ENCODE data around the gene CDC42. TPM values are rescaled to one million over a fixed set of nuclear protein-coding genes. Genes with fewer than 3 reads are reported as not detected.

Gene CDC42
- total RNA-seq, 4 donors from 2014 or later = 228 to 244 (median 240) TPM

GRCh38 chr1:22078133-22078532, 25.6 kb downstream of the CDC42 start:
- peaks cover 40 to 44% of the 10 kb centered on the region in 2 donors for H3K4me1 ChIP-seq
- peaks cover 8 to 22% of the 10 kb centered on the region in 2 donors for H3K36me3 ChIP-seq
- 86 to 89% methylated on average over 2 of the region's 2 CpGs for WGBS, 2 donors
- no peaks in the 10 kb centered on the region for H3K9me3 ChIP-seq
- intact Hi-C loops (cut with DNase I) = no loop called here
- no peak for DNase-seq
- H3K4me3 ChIP-seq (replicated peaks in 1 of 3) = no peak overlapping the region
- H3K27me3 ChIP-seq = no peaks in the 10 kb centered on the region
- no peak for TF ChIP-seq POLR2A (IDR thresholded peaks at IDR 0.05)
- TF ChIP-seq CTCF (IDR thresholded peaks at IDR 0.05) = no peak
- H3K27ac ChIP-seq = no peak overlapping the region

- 82 to 86% methylated on average over 2 of the region's 2 CpGs for WGBS, 2 donors
- Histone ChIP-seq H3K36me3 (peaks cover 8 to 22% of the 10 kb centered on the region in 2 donors), H3K4me3 (replicated peaks in 1 of 3) (no peak overlapping the region), H3K27me3 (no peaks in the 10 kb centered on the region), H3K4me1 (peaks cover 24 to 26% of the 10 kb centered on the region in 2 donors), H3K27ac (no peak overlapping the region), H3K9me3 (no peaks in the 10 kb centered on the region)
- intact Hi-C loops (cut with DNase I) = no loop called here
- TF ChIP-seq CTCF (IDR thresholded peaks at IDR 0.05) (no peak), POLR2A (IDR thresholded peaks at IDR 0.05) (no peak)
- no peak for DNase-seq
Measured at GRCh38 chr1:22080191-22080590, 27.7 kb downstream of the CDC42 start.

- Histone ChIP-seq H3K36me3 (peaks cover 8 to 15% of the 10 kb centered on the region in 2 donors), H3K4me1 (peaks cover 25 to 41% of the 10 kb centered on the region in 2 donors), H3K27me3 (no peaks in the 10 kb centered on the region), H3K9me3 (no peaks in the 10 kb centered on the region), H3K4me3 (replicated peaks in 1 of 3) (no peak overlapping the region), H3K27ac (no peak overlapping the region)
- whole genome bisulfite sequencing, 2 donors = 59 to 73% methylated on average over 2 of the region's 2 CpGs
- TF ChIP-seq POLR2A (IDR thresholded peaks at IDR 0.05) (no peak), CTCF (IDR thresholded peaks at IDR 0.05) (no peak)
- intact Hi-C loops (cut with DNase I) = no loop called here
- DNase-seq = no peak
Measured at GRCh38 chr1:22088331-22088730, 35.8 kb downstream of the CDC42 start.

- Histone ChIP-seq H3K36me3 (peaks cover 8 to 15% of the 10 kb centered on the region in 2 donors), H3K9me3 (no peaks in the 10 kb centered on the region), H3K27me3 (no peaks in the 10 kb centered on the region), H3K27ac (peak overlapping the region; percentile 8 to 27 (median 26)), H3K4me1 (peaks cover 25 to 41% of the 10 kb centered on the region in 2 donors), H3K4me3 (replicated peaks in 1 of 3) (no peak overlapping the region)
- TF ChIP-seq CTCF (IDR thresholded peaks at IDR 0.05) (no peak), POLR2A (IDR thresholded peaks at IDR 0.05) (no peak)
- 26 to 33% methylated on average over 3 of the region's 3 CpGs for whole genome bisulfite sequencing, 2 donors
- intact Hi-C loops (cut with DNase I) = no loop called here
- DNase-seq = no peak
Measured at GRCh38 chr1:22089134-22089571, 36.6 kb downstream of the CDC42 start.

GRCh38 chr1:22089787-22090186, 37.3 kb downstream of the CDC42 start:
- Histone ChIP-seq H3K4me1 (peaks cover 25 to 41% of the 10 kb centered on the region in 2 donors), H3K4me3 (replicated peaks in 1 of 3) (no peak overlapping the region), H3K36me3 (peaks cover 8 to 15% of the 10 kb centered on the region in 2 donors), H3K27ac (peak overlapping the region in 1 of 3 donors; percentile 13), H3K27me3 (no peaks in the 10 kb centered on the region), H3K9me3 (no peaks in the 10 kb centered on the region)
- WGBS, 2 donors = 27 to 34% methylated on average over 6 of the region's 6 CpGs
- intact Hi-C loops (cut with DNase I) = no loop called here
- DNase-seq = no peak
- no peak for TF ChIP-seq POLR2A (IDR thresholded peaks at IDR 0.05)
- no peak for TF ChIP-seq CTCF (IDR thresholded peaks at IDR 0.05)
